Hematopoietic multipotent progenitor cell treated with erythropoietin and hydrocortisone succinate and interleukin-3 and kit ligand, for 17 days (in vitro differentiated cells): ENCODE results near the gene GSTO2.
A peak's percentile ranks its signal among the peaks of the same experiment; 100 is the strongest.

Experiments
- DNase-seq: peaks from one replicate; pipeline ENCODE4 v3.0.0-alpha.2; 2015; ENCODE audit warnings: low spot score

GSTO2 gene

DNA sequence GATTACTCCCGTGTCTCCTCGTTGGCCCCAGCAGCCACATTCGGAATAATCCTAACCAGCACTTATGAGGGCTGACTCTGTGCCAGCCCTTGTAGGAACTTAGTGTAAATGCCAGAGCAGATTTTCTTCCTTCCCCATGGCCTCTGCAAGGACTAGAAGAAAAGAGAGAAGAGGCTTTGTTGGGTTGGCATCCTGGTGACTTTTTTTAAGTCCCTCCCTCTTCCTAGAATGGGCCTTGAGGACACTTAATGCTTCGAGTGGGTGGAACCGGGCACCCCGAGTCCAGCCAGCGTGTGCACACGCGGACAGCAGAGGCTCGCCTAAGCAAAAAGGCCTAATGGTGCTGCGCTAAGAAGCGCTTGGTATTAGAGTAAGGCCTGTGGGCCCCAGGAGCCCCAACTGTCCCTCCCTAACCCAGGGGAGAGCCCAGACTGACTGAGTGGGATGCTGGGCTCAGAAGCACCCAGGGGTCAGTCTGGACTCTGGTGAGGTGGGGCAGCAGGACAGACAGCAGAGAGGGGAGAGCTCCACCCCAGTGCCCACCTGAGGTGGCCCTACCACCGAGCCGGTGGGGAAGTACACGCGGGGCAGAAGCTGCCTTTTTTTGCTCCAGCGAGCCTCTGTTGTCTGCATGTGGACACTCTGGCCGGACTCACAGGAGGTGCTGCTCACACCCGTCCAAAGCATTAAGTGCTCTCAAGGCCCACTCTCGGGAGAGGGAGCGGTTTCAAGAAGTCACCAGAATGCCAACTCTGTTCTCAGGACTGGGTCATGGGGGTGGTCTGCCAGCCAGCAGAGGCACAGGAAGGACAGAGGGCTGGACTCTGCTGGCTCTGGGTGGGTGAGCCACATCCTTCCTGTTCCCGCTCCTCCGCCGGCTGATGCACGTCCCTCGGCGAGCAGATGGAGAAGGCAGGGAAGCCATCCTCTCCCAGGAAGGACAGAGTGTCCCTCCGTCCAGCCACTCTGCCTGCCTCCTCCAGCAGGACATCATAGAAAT lies 56.8 kb downstream of the GSTO2 start:
- no peak for DNase-seq

DNA sequence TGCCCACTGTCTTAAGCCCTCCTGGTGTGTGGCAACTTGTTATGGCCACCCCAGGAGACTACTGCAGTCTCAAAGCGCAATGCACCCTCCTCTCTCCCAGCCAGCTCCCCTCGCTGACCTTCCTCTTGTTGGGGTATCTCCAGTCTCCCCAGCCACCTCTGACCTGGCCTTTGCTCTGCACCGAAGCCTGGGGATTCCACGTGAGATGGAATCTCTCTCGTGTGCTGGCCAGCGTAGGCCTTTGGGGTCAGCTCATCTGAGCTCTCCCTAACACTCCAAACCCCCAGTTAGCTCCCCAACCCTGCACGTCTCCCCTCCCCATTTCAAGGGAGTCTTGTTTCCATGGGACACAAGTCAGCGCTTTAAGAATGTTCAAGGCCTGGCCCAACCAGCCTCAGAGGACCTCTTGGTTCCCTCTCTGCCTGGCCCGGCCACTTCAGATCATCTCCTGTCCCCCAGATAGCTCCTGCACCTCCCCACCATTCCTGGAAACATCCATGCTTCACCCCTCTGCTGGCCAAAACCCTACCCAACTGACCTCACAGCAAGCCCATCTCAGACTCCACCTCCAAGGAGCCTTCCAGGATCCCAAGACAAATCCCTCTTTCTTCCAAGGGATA lies 58.1 kb downstream of the GSTO2 start:
- no peak for DNase-seq

DNA sequence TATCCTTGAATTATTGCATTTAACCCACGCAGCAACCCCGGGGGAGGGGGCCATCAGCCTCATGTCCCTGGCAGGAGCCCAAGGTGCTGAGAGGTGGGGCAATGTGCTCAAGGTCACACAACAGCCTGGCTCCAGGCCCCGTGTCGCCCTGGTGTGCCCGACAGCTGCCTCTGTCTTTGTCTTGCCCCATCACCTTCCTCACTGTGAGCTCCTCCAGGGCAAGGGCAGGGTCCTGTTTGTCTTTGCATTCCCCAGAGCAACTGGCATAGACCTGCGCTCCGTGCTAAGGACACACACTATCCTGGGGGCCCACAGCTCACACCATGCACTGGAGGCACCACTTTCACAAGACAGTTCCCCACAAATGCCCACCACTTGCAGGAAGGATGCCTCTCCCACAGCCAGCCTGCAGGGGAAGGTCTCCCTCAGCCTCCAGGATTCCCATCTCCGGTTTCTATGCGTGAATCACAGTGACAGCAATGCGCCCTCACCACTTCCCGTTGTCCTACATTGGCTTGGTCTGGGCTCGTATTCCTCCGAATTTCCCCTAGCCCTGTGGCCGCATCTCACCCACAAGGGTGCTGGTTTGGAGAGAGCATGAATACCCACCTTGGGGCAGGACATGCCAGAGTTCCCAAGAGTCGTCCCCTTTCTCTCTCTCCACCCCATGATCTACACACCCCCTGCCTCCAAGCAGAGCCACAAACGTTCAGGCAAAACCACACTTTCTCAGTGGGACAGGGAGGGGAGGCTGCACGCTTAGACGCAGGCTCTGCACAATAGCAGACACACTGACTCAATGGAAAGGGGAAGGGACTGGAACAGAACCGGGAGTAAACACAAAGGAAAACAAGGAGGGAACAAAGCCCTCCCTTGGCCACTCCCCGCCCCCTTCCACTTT lies 59.0 kb downstream of the GSTO2 start:
- no peak for DNase-seq

DNA sequence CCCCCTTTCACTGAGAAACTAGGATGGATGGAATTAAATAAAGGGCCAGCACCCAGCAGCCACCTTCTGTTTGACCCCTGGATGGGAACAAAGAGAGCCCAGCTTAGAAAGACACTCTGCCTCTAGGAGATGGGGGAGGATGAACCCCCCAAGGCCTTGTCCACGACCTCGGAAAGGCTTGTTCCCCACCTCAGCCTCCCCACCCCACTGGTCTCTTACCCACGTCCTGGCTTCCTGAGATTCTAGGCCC lies 59.6 kb downstream of the GSTO2 start:
- DNase-seq: no peak

DNA sequence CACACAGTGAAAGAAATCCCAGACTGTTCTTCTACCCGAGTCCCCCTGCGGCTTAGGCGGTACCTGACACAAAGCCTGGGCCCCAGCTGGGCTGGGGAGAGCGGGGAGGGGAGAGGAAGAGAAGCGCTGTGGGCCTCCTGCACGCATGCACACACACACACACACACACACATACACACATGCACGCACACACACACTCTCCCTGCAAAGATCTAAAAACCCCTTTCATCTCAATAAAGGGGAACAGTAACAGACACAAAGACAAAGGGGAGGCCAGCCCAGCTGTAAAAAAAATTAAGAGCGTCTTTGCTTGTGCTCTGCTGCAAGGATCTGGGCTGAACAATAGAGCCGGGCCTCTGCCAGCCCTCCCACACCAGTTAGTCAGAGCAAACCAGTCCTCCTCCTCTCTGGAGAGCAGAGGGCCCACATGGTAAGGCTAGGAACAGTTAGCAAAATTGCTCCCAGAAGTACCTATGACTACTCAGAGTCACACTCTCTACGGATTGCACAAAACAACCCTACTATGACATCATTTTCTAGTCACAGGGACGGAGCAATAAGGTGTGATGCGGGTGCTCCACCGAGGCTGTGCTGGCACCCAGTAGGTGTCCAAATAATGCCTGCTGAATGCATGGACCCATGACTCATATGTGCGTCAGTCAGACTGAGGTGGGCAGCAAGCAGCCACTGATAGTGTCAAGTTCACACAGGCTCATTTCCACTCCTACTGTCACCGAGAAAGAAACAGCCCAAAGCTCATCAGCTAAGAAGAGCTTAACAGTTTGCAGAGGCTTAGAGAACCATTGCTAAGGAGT lies 60.1 kb downstream of the GSTO2 start:
- peak; percentile 69 for DNase-seq

DNA sequence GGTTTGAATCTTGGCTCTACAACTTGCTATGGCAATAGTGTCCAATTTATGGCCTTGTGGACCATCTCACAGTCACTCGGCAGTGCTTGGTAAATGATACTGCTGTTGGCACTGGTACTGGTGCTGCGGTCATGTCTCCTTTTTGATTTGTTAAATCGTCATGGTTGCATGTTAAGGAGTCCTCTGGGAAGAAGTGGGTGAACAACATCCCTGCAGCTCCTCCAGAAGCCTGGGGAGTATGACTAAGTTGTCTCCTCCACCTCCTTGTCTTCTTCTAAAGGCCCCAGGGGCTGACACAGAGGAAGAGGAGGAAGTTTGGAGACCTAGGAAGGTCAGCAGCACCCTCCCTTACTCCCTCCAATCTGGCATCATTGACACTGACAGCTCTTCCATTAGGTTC lies 60.8 kb downstream of the GSTO2 start:
- DNase-seq: no peak

DNA sequence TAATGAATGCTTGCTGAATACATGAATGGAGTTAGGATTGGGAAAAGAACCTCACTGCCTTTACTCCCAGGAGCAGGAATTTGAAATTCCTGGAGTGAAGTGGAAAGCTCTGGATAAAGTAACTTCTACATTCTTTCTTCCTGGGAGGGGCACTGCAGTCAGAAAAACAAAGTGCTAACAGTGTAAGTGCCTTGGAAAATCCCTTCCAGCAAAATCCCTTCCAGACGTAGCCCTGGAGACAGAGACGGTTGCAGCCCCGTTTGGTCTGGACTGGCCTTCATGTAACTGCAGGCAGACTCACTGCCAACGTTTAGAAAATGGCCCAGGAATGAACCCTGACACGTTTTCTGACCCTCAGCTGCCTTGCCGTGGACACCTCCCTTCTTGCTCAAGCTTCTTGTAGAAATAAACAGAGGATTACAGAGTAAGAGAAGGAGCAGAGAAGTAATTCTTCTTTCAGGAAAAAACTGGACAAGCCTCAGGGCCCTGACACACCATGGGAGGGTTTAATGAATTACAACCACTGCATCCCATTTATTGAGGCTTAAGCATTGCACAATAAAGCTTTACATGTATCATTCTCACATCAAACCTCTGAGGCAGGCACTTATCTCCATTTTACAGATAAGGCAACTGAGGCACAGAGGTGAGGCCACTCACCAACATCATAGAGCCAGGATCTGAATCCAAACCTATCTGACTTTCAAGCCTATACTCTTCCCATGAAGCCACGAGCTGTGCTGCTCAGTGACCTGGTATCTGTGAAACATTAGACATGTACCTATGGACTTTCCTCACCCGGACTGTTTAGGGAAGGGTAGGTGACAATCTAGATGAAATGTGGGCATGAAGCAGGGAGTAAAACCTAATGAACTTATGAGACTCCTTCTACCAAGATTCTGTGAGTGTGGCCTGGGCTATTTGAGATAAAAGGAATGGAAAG lies 61.5 kb downstream of the GSTO2 start:
- DNase-seq: no peak

DNA sequence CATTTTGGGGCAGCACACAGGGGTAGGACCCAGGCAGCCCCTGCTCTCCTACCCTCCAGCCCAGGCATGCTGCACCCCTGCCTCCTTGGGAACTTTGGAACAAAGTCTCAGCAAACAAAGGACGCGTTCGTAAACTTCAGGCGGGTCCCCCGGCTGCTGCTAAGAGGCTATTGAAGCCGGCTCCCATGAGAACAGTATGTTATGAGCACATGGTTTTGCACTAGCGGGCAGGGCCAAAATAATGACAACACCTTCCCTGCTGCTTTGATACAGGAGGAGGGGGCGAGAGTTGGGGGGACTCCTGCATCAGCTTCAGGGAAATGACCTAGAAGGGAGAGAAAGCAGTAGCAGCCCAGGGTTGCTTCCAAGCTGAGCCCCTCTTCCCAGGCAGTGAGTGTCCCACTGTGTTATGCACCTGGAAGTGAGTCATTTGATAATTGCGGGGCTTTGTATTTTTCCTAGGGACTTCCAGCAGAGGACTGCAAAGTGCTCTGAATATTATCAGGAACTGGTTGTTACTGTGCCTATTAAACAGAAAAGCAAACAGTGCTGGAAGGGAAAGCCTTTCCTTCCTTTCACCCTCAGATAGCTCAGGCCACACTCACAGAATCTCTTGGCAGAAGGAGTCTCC lies 62.3 kb downstream of the GSTO2 start:
- no peak for DNase-seq

DNA sequence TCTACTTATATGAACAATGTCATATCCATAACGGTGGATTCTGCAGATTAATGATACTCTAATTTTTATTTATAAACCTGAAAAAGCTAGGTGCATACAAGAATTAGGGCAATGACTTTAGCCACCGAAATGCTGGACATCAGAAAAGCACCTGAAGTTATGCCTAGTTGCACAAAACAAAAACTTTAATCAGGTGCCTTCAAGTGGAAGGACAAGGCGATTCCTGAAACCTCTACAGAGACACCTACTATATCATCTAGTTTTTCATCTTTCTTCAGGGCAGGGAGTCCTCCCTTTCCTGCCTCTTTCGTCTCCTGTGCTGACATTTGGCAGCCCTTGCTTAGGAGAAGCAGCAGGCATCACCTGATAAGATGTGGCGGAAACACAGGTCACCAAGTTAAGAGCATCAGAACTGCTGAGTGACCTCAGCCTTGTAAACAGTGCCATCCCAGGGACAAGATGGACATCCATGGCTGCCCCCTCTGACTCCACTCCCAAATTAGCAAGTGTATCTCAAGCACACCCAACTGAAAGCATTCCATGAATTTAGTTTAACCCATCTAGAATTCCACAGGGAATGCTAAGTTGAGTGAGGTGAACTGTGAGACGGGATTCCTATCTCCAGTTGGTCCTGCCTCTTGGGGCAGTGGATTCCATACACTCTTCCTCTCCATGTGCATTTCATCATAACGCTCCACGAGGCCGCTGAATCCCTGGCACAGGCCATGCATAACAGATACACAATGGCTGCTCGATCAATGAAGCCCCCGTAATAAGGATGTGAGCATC lies 63.5 kb downstream of the GSTO2 start:
- DNase-seq: peak; percentile 72

DNA sequence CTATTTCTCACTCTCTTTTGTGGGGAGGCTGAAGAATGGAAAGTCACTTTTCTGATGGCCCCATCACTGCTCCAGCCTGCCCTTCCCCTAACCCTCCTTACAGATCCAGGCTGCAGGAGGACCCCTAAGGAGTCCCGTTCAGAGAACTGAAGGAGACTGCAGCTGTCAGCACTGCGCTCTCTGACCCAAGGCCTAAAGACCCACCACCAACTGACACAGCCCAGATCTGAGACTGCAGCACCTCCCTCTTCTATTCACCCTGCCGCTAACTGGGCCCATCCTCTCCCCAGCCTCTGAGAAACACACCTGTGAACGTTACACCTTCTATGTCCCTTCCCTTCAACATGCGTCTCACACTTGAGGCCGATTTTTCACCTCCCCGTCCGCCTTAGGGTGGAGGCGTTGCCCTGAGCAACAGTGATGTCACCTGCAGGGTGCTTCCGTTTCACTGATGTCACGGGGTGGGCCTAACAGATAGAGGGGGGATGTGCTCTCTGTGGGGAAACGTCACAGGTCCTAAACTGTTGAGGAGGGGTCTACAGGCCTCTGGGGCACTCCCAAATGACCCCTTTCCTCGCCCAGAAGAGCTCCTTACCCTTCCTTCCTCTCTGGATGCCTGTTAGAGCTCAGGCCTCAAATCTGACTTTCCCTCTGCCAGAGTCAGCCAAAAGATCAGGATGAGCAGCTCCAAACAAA lies 64.2 kb downstream of the GSTO2 start:
- DNase-seq: no peak

DNA sequence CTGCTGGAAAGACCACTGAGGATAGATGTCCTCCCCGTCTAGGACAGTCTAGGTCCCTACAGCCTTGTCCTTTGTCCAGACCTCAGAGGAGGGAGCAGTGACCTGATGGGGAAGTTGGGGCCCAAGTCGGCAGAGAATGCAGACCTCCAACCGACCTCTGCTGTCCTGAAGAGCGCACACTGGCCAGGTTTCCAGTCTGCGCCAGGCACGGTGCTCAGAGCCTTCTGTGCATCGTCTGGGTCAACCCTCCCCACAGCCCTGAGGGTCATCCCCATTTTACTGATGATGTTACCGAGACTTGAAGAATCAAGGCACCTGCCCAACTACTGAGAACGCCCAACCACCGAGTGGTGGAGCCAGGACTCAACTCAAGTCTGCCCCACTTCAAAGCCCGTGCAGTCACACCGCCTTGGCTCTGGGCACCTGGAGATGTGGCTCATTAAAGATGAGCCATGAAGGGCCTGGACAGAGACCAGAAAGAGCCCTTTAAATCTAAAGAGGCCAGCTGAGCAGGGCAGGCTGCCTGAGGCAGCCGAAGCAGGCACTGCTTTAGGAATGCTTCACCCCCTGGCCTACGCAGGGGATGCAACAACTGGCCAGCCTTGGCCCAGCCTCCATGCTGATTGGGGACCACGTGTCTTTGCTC lies 64.9 kb downstream of the GSTO2 start:
- DNase-seq: no peak

DNA sequence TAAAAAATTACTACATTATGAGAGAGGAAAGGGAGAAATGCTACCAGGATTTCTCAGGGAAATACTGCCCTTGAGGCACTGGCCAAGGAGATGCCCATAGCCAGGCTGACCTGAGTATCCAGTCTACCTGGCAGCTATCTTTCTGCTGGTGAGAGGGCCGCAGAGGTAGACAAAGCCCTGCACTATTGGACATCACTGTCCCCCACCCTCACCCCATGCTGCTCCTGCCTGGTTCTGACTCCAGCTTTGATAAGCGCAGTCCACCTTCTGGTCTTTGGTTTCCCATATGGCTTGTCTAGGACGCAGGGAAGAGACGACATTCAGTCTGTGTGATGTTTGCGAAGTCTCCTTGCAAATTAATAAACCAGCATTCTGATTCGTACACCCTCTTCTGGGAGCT lies 65.6 kb downstream of the GSTO2 start:
- no peak for DNase-seq

DNA sequence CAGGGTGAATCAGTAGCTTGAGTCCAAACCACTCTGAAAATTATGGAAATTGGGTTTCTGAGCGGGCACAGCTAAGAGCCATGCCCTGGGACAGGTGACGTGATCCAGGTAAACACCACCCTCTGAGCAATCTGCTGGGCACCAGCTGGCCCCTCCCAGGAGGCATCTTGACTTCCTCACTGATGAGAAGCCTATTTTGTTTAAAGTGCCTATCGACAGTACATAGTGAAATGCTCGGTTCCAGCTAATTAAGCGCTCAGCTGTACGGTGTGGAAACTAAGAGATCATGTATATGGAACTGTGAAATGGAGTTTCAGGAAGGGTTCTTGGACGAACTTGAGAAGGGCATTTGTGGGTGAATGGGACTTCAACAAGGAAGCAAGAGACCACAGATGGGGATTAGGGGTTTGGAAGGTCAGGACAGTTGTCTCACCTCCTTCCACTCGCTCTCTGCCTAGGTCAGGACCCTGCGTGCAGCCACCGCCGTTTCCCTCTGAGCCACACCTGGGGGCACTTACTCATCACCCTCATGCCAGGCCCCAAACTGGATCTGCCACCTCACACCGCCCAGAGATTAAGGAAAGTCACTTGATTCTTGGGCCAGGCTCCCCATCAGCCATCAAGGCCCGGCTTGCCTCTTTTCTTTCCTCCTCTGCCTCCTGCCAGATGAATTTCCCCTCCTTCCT lies 66.1 kb downstream of the GSTO2 start:
- no peak for DNase-seq

DNA sequence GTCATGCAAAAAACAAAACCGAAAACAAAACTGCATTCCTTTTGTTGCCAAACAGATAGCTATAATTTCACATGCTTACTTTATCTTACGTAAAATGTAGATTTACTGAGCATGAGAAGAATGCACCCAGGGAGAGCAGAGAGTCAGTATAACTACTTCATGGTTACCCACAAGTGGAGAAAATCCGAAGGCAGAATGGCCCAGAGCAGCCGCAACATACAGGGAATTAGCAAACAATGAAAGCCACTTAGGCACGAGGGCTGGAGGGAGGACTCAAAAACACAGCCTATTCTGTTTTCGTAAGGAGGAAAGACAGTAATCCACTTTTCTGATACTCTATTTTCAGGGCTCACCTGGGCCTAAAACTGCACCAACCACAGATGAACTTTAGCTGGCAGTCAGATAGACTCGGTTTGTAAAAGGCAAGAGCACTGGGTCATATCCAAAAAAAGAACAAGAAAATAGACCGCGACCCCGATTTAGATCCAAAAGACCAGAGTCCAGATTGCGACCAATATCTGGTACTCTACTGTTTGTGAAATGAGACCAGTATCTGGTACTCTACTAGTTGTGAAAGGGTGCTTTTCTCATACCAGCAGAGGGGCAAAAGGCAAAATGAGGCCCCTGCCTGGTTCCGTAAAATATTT lies 68.0 kb downstream of the GSTO2 start:
- DNase-seq: peak; percentile 28

DNA sequence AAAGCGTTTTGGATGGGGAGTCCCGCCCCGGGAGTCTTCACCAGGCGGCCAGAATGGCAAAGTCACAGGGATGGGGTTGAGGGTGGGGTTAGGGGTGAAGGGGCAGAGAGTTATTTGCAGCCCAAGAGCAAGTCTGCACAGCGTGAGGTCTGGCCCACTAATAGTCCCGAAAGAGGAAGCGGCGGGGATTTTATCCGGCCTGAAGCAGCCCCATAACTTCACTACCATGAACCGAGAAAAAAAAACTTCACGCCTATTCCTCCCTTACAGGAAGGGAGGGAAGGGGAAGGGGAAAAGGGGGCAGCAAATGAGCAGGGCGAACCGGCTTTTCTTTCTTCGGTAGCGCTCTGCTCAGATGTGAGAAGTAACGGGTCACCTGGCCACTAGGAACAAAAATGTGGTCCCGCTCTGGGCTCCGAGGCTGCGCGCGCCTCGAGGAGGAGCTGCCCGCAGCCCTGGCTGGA lies 68.6 kb downstream of the GSTO2 start:
- DNase-seq: peak; percentile 20

DNA sequence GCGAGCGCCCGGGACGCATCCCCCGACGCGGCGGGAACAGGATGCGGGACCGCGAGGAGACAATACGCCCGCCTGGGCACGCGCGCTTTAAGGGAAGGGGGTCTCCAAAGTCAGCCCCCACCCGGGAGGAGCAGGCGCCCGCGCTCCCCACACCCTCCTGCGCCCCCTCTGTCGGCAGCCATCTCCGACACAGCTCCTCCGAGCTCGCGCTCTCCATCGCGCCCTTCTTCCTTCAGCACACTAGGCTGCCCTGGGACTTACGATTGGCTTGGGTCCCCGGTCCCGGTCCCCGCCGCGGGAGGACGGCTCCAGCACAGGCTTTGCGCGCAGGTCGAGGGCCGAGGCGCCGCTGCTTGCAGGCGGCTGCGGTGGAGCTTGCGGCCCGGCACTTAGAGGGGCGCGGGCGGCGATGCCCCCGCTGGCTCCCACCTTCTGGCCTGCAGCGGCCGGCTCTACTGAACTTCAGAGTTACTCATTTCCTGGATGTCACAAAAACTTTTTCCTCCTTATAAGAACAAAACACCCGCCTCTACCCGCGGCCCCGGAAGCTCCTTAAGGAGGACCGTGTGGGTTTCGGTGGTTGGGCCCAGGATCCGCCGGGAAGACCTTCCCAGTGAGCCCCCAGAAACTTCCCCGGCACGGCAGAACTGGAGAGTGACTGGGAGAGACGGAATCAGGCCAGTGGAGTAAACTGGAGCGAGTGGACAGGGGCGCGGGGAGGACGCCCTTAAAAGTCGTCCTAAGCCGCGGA lies 69.2 kb downstream of the GSTO2 start, which contains the start of gene ITPRIP:
Gene ITPRIP (minus strand): TSS at position 481 of the 751 bp plus-strand sequence. CDS start 22,414 bp downstream, outside the sequence.
- DNase-seq: peak; percentile 53
